Erythroblast (primary cell): ENCODE results near the gene STOX2.

Source experiments
- GATA1 ChIP-seq: IDR thresholded peaks from 2 replicates; pipeline ENCODE4 v1.6.1; 2011; ENCODE audit warnings: low read depth, mild to moderate bottlenecking, control low read depth, low read length, moderate library complexity
- POLR2A ChIP-seq: IDR thresholded peaks from 2 replicates; pipeline ENCODE4 v1.6.1; 2011; ENCODE audit warnings: mild to moderate bottlenecking, low read length

DNA sequence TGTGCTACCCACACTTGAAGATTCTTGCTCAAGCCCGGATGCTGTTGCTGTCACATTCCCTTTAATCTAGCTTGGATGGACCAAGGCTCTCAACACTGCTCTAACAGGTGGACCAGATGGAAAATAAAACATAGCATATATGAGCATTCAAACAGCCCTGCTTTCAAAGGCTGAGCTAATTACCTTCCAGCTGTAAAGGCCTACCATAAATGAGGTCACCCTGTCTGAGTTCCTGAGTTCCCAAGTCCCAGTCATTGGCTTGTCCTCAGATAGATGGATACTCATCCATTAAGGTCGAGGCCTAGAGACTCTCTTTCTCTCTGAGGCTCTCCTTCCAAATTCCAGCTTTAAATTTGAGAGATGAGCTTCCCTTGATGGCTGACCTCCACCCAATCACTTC is 147.5 kb downstream of the STOX2 start:
- TF ChIP-seq POLR2A, result no peak
- TF ChIP-seq GATA1, result no peak
